Lung (tissue), 12 donors: Measurements from ENCODE around the gene SYTL3. TPM values are rescaled to one million over a fixed set of nuclear protein-coding genes. Genes with fewer than 3 reads are reported as not detected.
A peak's percentile ranks its signal among the peaks of the same experiment; 100 is the strongest.

ENCODE experiments used
- ATAC-seq: fragments of 200-7000 bp; cut with Tn5 transposase; one replicate; pipeline ENCODE4 v1.9.1; 2020; ENCODE audit warnings: moderate number of reproducible peaks; ENCODE audit not compliant: insufficient read depth, low FRiP score
- DNase-seq, 3 donors: peaks; one replicate each; pipeline ENCODE4 v3.0.0-alpha.2; 2013 to 2017
- H3K27ac ChIP-seq, 2 donors: one replicate each; pipeline ENCODE4 v1.5.1; 2013; ENCODE audit warnings: mild to moderate bottlenecking in 2 of 2, moderate library complexity in 2 of 2, control low read depth in 1 of 2, inconsistent platforms in 1 of 2, low read depth in 1 of 2, low read length in 1 of 2
- H3K27me3 ChIP-seq, 3 donors: one replicate each; pipeline ENCODE4 v1.5.1; 2013; ENCODE audit warnings: low read length in 2 of 3; ENCODE audit not compliant: control insufficient read depth in 3 of 3, insufficient read depth in 3 of 3
- H3K36me3 ChIP-seq, 4 donors: one replicate each; pipeline ENCODE4 v1.5.1; 2013; ENCODE audit warnings: low read length in 4 of 4, mild to moderate bottlenecking in 1 of 4, moderate library complexity in 1 of 4; ENCODE audit not compliant: control insufficient read depth in 4 of 4, insufficient read depth in 4 of 4
- H3K4me1 ChIP-seq, 5 donors: one replicate each; pipeline ENCODE4 v1.5.1; 2013; ENCODE audit warnings: low read length in 5 of 5, mild to moderate bottlenecking in 2 of 5, moderate library complexity in 1 of 5; ENCODE audit not compliant: control insufficient read depth in 5 of 5, insufficient read depth in 5 of 5
- H3K4me3 ChIP-seq: one replicate; pipeline ENCODE4 v1.5.1; 2013; ENCODE audit warnings: mild to moderate bottlenecking, control low read depth, moderate library complexity
- H3K9ac ChIP-seq, 2 donors: one replicate each; pipeline ENCODE4 v1.5.1; 2013; ENCODE audit warnings: low read length in 2 of 2, control low read depth in 1 of 2; ENCODE audit not compliant: insufficient read depth in 1 of 2
- H3K9me3 ChIP-seq, 4 donors: one replicate each; pipeline ENCODE4 v1.5.1; 2013; ENCODE audit warnings: low read length in 3 of 4, mild to moderate bottlenecking in 1 of 4, moderate library complexity in 1 of 4; ENCODE audit not compliant: control insufficient read depth in 4 of 4, insufficient read depth in 3 of 4
- WGBS, 2 donors: extraction: QIAGEN DNeasy Blood & Tissue Kit; methylation state at CpG; one replicate each; pipeline ENCODE4 v1.1.7; 2013; 5-methylcytosine and 5-hydroxymethylcytosine counted together
- polyA plus RNA-seq, 2 donors: library from polyadenylated mRNA; stranded (reverse); fragments of 200-250 nt; gene quantifications; one replicate each; pipeline ENCODE4 v1.2.1, GENCODE V29; 2013
- total RNA-seq, 2 donors: library from RNA; depleted of rRNA in 1 of 2; stranded (reverse); fragments of >200 nt in 1 of 2; gene quantifications; one replicate each; pipeline ENCODE4 v1.2.1, GENCODE V29; 2014 to 2021
- TF ChIP-seq, protein P1 (sequence below): IDR thresholded peaks from 2 replicates; pipeline ENCODE4 v1.5.1; 2012; ENCODE audit warnings: mild to moderate bottlenecking; ENCODE audit errors: control extremely low read depth, extremely low read depth
- donor health status: control.
- donor health status: control.
- donor health status: Bipolar disorder and iron deficiency.
- donor health status: healthy.
- donor health status: DM: yes; HTN: yes; CAD: no.

The SYTL3 gene
- total and polyA plus RNA-seq, 4 donors = 6.5 to 20.0 (median 15.6) TPM

DNA sequence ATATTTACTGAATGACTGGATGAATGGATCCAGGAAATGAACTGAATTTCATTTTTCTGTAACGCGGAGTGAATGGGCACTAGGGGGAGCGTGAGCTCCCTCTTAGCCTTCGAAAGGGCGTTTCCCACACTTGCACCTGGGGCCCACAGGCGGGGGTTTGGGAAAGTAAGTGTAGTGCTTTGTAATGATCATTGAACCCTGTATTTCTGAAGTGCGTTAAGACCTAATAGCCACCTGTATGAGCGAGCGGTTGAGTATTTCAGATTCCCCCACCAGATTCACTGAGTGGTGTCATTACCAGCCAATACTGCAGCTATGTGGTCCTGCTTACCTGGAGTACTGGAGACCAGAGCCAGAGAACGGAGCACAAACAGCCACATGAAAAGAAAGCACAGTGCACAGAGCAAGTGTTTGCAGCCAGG, 10.5 kb downstream of the SYTL3 start:
- H3K9me3 ChIP-seq = no peaks in the 10 kb centered on the region
- H3K27me3 ChIP-seq = peaks cover 0 to 5% (median 0%) of the 10 kb centered on the region in 3 donors
- DNase-seq (peak in 2 of 3 donors; percentile 35 to 43), ATAC-seq (no peak)
- no peak overlapping the region for H3K9ac ChIP-seq
- peaks cover 0 to 2% (median 0%) of the 10 kb centered on the region in 4 donors for H3K36me3 ChIP-seq
- peaks cover 0 to 27% (median 10%) of the 10 kb centered on the region in 5 donors for H3K4me1 ChIP-seq
- H3K27ac ChIP-seq = no peak overlapping the region
- WGBS, 2 donors = 36 to 39% methylated on average over 10 of the region's 10 CpGs
- TF ChIP-seq, protein P1, sequence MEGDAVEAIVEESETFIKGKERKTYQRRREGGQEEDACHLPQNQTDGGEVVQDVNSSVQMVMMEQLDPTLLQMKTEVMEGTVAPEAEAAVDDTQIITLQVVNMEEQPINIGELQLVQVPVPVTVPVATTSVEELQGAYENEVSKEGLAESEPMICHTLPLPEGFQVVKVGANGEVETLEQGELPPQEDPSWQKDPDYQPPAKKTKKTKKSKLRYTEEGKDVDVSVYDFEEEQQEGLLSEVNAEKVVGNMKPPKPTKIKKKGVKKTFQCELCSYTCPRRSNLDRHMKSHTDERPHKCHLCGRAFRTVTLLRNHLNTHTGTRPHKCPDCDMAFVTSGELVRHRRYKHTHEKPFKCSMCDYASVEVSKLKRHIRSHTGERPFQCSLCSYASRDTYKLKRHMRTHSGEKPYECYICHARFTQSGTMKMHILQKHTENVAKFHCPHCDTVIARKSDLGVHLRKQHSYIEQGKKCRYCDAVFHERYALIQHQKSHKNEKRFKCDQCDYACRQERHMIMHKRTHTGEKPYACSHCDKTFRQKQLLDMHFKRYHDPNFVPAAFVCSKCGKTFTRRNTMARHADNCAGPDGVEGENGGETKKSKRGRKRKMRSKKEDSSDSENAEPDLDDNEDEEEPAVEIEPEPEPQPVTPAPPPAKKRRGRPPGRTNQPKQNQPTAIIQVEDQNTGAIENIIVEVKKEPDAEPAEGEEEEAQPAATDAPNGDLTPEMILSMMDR = no peak
- H3K4me3 ChIP-seq = no peak overlapping the region

DNA sequence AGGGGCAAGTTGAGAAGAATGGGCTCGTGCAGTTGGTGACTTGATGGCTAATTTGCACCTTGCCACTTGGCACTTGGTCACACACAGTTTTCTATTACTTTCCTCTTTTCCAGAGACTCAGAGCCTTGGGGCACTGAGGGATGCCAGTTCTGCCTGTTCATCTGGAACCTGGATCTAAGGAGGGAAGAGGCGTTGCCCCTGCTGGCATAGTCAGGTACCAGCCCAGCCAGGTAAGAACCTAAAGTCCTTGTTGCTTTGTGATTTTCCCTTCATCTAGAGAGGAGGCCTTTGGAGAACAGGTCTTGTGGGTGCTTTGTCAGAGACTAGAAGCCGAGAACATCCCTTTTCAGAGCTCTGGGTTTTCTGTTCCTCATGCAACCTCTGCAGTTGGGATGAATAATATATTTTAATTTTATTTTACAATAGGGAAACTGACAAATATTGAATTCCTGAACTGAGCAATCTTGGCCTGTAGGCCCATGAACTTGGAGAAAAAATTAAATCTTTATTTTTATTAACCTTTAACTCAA, 11.4 kb downstream of the SYTL3 start:
- DNase-seq (no peak), ATAC-seq (no peak)
- TF ChIP-seq, protein P1 = no peak
- H3K4me1 ChIP-seq = peaks cover 0 to 21% (median 4%) of the 10 kb centered on the region in 5 donors
- no peak overlapping the region for H3K9ac ChIP-seq
- 87 to 92% methylated on average over 3 of the region's 3 CpGs for WGBS, 2 donors
- H3K27ac ChIP-seq = no peak overlapping the region
- H3K9me3 ChIP-seq = no peaks in the 10 kb centered on the region
- H3K27me3 ChIP-seq = peaks cover 0 to 5% (median 0%) of the 10 kb centered on the region in 3 donors
- H3K36me3 ChIP-seq = peaks cover 0 to 2% (median 0%) of the 10 kb centered on the region in 4 donors
- no peak overlapping the region for H3K4me3 ChIP-seq

DNA sequence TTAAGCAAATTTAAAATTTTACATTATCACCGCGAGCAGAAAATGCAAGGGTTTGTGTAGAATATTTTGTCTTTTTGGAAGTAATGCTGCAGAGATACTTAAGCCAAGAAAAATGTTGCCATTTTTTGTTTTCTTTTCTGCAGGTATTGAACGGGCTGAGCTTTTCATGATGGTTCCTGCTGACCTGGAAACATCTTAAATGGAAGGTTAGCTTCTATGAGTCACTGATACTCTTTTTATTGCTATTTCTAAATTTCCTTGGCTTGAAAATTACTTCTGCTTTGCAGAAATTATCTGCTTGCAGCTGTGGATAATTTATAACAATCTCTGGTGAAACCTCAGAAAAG, 12.7 kb downstream of the SYTL3 start:
- no peak overlapping the region for H3K4me3 ChIP-seq
- H3K27ac ChIP-seq = no peak overlapping the region
- ATAC-seq (no peak), DNase-seq (no peak)
- peak overlapping the region in 1 of 2 donors; percentile 1 for H3K9ac ChIP-seq
- peaks cover 0 to 5% (median 0%) of the 10 kb centered on the region in 3 donors for H3K27me3 ChIP-seq
- peaks cover 0 to 2% (median 0%) of the 10 kb centered on the region in 4 donors for H3K36me3 ChIP-seq
- TF ChIP-seq, protein P1 = no peak
- no peaks in the 10 kb centered on the region for H3K9me3 ChIP-seq
- H3K4me1 ChIP-seq = peaks cover 0 to 26% (median 6%) of the 10 kb centered on the region in 5 donors
- WGBS, 2 donors = 67 to 74% methylated on average over 3 of the region's 3 CpGs
